SU-DHL-6 (cell line): ENCODE measurements around the gene SEMA4A.

Experiments
- EZH2phosphoT487 ChIP-seq: fragments of 200-600 bp; sonication (generic), shearing (Covaris generic); conservative IDR thresholded peaks from 2 replicates; pipeline ENCODE4 v1.6.1; 2018; ENCODE audit warnings: mild to moderate bottlenecking, antibody characterized with exemption, low read length, moderate library complexity, mixed read lengths
- TF ChIP-seq, protein P1 (sequence below): fragments of 200-600 bp; sonication (generic); IDR thresholded peaks from one replicate; pipeline ENCODE4 v1.5.1; 2017; ENCODE audit warnings: antibody characterized with exemption, mild to moderate bottlenecking, low read length, moderate library complexity; ENCODE audit not compliant: insufficient read depth, poor library complexity, severe bottlenecking

DNA sequence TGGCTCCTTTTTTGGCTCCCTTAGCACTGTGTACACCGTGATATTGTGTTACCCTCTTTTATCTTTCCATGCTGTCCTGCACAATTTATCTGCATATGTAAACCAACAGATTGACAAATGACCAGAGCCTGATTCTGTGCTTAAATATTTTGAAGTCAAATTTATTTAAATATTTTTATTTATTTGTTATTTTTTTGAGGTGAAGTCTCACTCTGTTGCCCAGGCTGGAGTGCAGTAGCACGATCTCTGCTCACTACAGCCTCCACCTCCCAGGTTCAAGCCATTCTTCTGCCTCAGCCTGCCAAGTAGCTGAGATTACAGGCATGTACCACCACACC lies 72.3 kb downstream of the SEMA4A start:
- TF ChIP-seq, protein P1, sequence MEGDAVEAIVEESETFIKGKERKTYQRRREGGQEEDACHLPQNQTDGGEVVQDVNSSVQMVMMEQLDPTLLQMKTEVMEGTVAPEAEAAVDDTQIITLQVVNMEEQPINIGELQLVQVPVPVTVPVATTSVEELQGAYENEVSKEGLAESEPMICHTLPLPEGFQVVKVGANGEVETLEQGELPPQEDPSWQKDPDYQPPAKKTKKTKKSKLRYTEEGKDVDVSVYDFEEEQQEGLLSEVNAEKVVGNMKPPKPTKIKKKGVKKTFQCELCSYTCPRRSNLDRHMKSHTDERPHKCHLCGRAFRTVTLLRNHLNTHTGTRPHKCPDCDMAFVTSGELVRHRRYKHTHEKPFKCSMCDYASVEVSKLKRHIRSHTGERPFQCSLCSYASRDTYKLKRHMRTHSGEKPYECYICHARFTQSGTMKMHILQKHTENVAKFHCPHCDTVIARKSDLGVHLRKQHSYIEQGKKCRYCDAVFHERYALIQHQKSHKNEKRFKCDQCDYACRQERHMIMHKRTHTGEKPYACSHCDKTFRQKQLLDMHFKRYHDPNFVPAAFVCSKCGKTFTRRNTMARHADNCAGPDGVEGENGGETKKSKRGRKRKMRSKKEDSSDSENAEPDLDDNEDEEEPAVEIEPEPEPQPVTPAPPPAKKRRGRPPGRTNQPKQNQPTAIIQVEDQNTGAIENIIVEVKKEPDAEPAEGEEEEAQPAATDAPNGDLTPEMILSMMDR = no peak
- no peak for TF ChIP-seq EZH2phosphoT487
